Prostate gland (tissue), 2 donors: ENCODE results near the gene CTNND2.

Experiments used
- POLR2A ChIP-seq: fragments of 450-650 bp; IDR thresholded peaks from one replicate; pipeline ENCODE4 v1.6.1; 2016; ENCODE audit warnings: antibody characterized with exemption, mild to moderate bottlenecking
- POLR2AphosphoS5 ChIP-seq: sonication (generic); formaldehyde crosslinking; IDR thresholded peaks from one replicate; pipeline ENCODE4 v1.6.1; 2017; ENCODE audit warnings: antibody characterized with exemption
- TF ChIP-seq, protein P1 (sequence below), 4 experiments: fragments of 200-600 bp in 2 of 4; fragments of 450-650 bp in 2 of 4; sonication (generic) in 2 of 4; IDR thresholded peaks; 1 replicate in 3 of 4; 2 replicates in 1 of 4; pipeline ENCODE4 v1.5.1; 2016 to 2019; ENCODE audit warnings: antibody characterized with exemption in 4 of 4, mild to moderate bottlenecking in 2 of 4, moderate library complexity in 2 of 4

- TF ChIP-seq POLR2A (no peak), POLR2AphosphoS5 (no peak)
- TF ChIP-seq, protein P1, sequence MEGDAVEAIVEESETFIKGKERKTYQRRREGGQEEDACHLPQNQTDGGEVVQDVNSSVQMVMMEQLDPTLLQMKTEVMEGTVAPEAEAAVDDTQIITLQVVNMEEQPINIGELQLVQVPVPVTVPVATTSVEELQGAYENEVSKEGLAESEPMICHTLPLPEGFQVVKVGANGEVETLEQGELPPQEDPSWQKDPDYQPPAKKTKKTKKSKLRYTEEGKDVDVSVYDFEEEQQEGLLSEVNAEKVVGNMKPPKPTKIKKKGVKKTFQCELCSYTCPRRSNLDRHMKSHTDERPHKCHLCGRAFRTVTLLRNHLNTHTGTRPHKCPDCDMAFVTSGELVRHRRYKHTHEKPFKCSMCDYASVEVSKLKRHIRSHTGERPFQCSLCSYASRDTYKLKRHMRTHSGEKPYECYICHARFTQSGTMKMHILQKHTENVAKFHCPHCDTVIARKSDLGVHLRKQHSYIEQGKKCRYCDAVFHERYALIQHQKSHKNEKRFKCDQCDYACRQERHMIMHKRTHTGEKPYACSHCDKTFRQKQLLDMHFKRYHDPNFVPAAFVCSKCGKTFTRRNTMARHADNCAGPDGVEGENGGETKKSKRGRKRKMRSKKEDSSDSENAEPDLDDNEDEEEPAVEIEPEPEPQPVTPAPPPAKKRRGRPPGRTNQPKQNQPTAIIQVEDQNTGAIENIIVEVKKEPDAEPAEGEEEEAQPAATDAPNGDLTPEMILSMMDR (IDR thresholded peaks at IDR 0.05), result no peak
Measured at GRCh38 chr5:11675184-11675583, 229.1 kb downstream of the CTNND2 start.
